Glutamatergic neuron (in vitro differentiated cells): Measurements from ENCODE around the gene KDM5B. TPM values are rescaled to one million over a fixed set of nuclear protein-coding genes. Genes with fewer than 3 reads are reported as not detected.

ENCODE experiments used
- DNase-seq: peaks from one replicate; pipeline ENCODE4 v3.0.0; 2022
- H3K27ac Mint-ChIP-seq: one replicate; pipeline ENCODE4 v1.8.0; 2020; ENCODE audit warnings: mild to moderate bottlenecking, mixed read lengths, inconsistent platforms; ENCODE audit not compliant: unreplicated experiment
- H3K27me3 Mint-ChIP-seq: one replicate; pipeline ENCODE4 v1.8.0; 2020; ENCODE audit warnings: mild to moderate bottlenecking, moderate library complexity, mixed read lengths, inconsistent platforms; ENCODE audit not compliant: unreplicated experiment
- H3K36me3 Mint-ChIP-seq: one replicate; pipeline ENCODE4 v1.8.0; 2020; ENCODE audit warnings: mild to moderate bottlenecking, mixed read lengths, inconsistent platforms; ENCODE audit not compliant: unreplicated experiment
- H3K4me1 Mint-ChIP-seq: one replicate; pipeline ENCODE4 v1.8.0; 2020; ENCODE audit warnings: mild to moderate bottlenecking, low read depth, mixed read lengths, inconsistent platforms; ENCODE audit not compliant: unreplicated experiment
- H3K4me3 Mint-ChIP-seq: one replicate; pipeline ENCODE4 v1.8.0; 2020; ENCODE audit warnings: mild to moderate bottlenecking, mixed read lengths, inconsistent platforms; ENCODE audit not compliant: unreplicated experiment
- H3K9me3 Mint-ChIP-seq: one replicate; pipeline ENCODE4 v1.8.0; 2020; ENCODE audit warnings: mild to moderate bottlenecking, moderate library complexity, mixed read lengths, inconsistent platforms; ENCODE audit not compliant: unreplicated experiment
- CTCF ChIP-seq: fragments of 200-600 bp; sonication (generic); IDR thresholded peaks from one replicate; pipeline ENCODE4 v1.5.0; 2021; ENCODE audit not compliant: partially characterized antibody, unreplicated experiment
- total RNA-seq: library from RNA; stranded (reverse); fragmentation: NEBNext Ultra II Directional; extraction: Animal tissue kit (Norgen Biotek cat#: 25700); gene quantifications from one replicate; pipeline ENCODE4 v1.2.1, GENCODE V29; 2021; ENCODE audit not compliant: unreplicated experiment

The KDM5B gene
- total RNA-seq, 1 donor from 2014 or later, result 338 TPM

GRCh38 chr1:202806845-202807450 lies 1.3 kb downstream of the KDM5B start:
- H3K36me3 Mint-ChIP-seq, result no peaks in the 10 kb centered on the region
- H3K4me3 Mint-ChIP-seq, result peak overlapping the region; percentile 98
- peak; percentile 71 for DNase-seq
- H3K9me3 Mint-ChIP-seq, result peaks cover 18% of the 10 kb centered on the region
- no peak for TF ChIP-seq CTCF
- peaks cover 21% of the 10 kb centered on the region for H3K4me1 Mint-ChIP-seq
- peaks cover 11% of the 10 kb centered on the region for H3K27me3 Mint-ChIP-seq
- peak overlapping the region; percentile 99 for H3K27ac Mint-ChIP-seq

GRCh38 chr1:202805886-202806844 lies 2.1 kb downstream of the KDM5B start:
- H3K4me3 Mint-ChIP-seq, result peak overlapping the region; percentile 98
- no peaks in the 10 kb centered on the region for H3K36me3 Mint-ChIP-seq
- TF ChIP-seq CTCF, result no peak
- no peak for DNase-seq
- peaks cover 22% of the 10 kb centered on the region for H3K4me1 Mint-ChIP-seq
- peaks cover 7% of the 10 kb centered on the region for H3K27me3 Mint-ChIP-seq
- H3K9me3 Mint-ChIP-seq, result peaks cover 15% of the 10 kb centered on the region
- H3K27ac Mint-ChIP-seq, result peak overlapping the region; percentile 99

GRCh38 chr1:202804126-202804525 lies 4.1 kb downstream of the KDM5B start:
- TF ChIP-seq CTCF, result no peak
- Mint-ChIP-seq H3K4me1 (peaks cover 21% of the 10 kb centered on the region), H3K36me3 (no peaks in the 10 kb centered on the region), H3K9me3 (peaks cover 12% of the 10 kb centered on the region), H3K27ac (no peak overlapping the region), H3K4me3 (peak overlapping the region; percentile 98), H3K27me3 (peaks cover 2% of the 10 kb centered on the region)
- no peak for DNase-seq

GRCh38 chr1:202802998-202803932 lies 5.0 kb downstream of the KDM5B start:
- Mint-ChIP-seq H3K4me1 (peaks cover 14% of the 10 kb centered on the region), H3K4me3 (peak overlapping the region; percentile 34), H3K27me3 (no peaks in the 10 kb centered on the region)

More at GRCh38 chr1:202802998-202803932, 5.0 kb downstream of the KDM5B start:
- no peak for DNase-seq
- no peak for TF ChIP-seq CTCF
- Mint-ChIP-seq H3K9me3 (peaks cover 5% of the 10 kb centered on the region), H3K27ac (no peak overlapping the region), H3K36me3 (no peaks in the 10 kb centered on the region)
